A549 (cell line): Measurements from ENCODE around the gene CPHXL2.

ENCODE experiments used
- BCL3 ChIP-seq: fragments of >200 bp; sonication (Bioruptor Twin); formaldehyde crosslinking; IDR thresholded peaks from 3 replicates; pipeline ENCODE4 v1.6.1; 2016
- POLR2A ChIP-seq: IDR thresholded peaks from 2 replicates; pipeline ENCODE4 v1.6.1; 2012; ENCODE audit warnings: mild to moderate bottlenecking, low read length
- RNF2 ChIP-seq: fragments of 200-600 bp; sonication (generic); IDR thresholded peaks from 2 replicates; pipeline ENCODE4 v1.6.1; 2016; ENCODE audit warnings: low read depth, mild to moderate bottlenecking, antibody characterized with exemption, moderate library complexity, borderline replicate concordance
- USF2 ChIP-seq: fragments of 450-650 bp; IDR thresholded peaks from 2 replicates; pipeline ENCODE4 v1.6.1; 2014; ENCODE audit warnings: antibody characterized with exemption

DNA sequence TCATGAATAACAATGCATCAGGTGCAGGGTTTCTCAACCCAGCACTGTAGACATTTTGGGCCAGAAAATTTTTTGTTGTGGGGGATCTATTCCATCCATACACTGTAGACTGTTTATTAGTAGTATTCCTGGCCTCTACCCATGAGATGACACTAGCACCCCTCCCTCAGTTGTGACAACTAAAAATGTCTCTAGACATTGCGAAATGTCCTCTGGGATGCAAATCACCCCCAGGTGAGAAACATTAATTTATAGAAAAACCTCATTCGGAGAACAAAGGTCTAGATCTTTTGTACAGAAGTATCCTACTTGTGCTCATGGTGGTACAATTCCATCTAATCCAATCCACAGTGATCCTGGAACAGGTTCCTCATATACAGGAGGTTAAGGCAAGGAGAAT lies 58.0 kb downstream of the CPHXL2 start:
- TF ChIP-seq RNF2 (no peak), POLR2A (no peak), USF2 (no peak), BCL3 (no peak)
